ENCODE results near the gene CRCP. TPM values are rescaled to one million over a fixed set of nuclear protein-coding genes. Genes with fewer than 3 reads are reported as not detected.

CRCP gene
- polyA plus RNA-seq, 1 experiment = 24.7 TPM

DNA sequence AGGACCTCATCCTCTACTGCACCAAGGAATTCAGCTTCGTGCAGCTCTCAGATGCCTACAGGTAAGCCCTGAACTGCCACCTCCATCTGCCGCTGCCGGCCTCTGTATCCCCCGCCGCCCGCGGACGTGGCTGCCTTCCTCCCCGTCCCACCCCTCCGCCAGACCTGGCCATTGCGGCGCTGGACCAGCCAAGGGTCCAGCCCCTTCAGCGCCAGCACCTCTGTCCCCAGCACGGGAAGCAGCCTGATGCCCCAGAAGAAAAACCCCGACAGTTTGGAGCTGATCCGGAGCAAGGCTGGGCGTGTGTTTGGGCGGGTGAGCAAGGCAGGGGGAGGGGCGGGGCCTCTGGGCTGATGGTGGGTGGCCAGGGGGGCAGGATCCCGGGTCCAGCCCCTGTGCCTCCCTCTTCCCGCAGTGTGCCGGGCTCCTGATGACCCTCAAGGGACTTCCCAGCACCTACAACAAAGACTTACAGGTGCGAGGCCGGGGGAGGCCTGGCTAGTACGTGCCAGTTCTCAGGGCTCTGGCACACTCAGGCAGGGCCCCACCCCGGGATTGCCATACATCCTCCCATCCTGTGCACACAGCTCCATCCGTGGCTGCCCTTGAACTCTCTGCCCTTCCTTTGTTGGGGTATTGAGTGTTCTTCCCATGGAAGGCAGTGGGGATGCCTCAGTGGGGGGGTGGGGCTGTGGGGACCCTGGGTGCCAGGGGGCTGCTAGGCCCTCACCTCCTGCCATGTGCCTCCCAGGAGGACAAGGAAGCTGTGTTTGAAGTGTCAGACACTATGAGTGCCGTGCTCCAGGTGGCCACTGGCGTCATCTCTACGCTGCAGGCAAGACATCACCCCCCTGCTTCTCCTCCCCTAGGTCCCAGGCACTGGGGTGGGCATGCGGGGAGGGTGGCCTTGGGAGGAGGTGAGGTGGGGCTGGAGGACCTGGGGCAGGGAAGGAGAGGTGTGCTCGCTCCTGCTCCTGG is 25.5 kb upstream of the CRCP start:
- ChIA-PET POLR2A (no interaction called here), CTCF (interaction anchor here (0.8 kb wide), 1 partner anchor 13 kb away, joined by 3 read pairs; no protein-coding TSS in a partner anchor)
- no peak overlapping the region for H3K4me3 ChIP-seq (ENCODE audit: low read depth, low read length)
- H3K27me3 ChIP-seq (ENCODE audit: control insufficient read depth, insufficient read depth, low read length) = no peaks in the 10 kb centered on the region
- no peak for DNase-seq (ENCODE audit: low read depth)
- TF ChIP-seq, protein P1, sequence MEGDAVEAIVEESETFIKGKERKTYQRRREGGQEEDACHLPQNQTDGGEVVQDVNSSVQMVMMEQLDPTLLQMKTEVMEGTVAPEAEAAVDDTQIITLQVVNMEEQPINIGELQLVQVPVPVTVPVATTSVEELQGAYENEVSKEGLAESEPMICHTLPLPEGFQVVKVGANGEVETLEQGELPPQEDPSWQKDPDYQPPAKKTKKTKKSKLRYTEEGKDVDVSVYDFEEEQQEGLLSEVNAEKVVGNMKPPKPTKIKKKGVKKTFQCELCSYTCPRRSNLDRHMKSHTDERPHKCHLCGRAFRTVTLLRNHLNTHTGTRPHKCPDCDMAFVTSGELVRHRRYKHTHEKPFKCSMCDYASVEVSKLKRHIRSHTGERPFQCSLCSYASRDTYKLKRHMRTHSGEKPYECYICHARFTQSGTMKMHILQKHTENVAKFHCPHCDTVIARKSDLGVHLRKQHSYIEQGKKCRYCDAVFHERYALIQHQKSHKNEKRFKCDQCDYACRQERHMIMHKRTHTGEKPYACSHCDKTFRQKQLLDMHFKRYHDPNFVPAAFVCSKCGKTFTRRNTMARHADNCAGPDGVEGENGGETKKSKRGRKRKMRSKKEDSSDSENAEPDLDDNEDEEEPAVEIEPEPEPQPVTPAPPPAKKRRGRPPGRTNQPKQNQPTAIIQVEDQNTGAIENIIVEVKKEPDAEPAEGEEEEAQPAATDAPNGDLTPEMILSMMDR (IDR thresholded peaks at IDR 0.05; ENCODE audit: insufficient read depth, low read depth, low read length) = no peak
- peaks cover 8% of the 10 kb centered on the region for H3K36me3 ChIP-seq (ENCODE audit: control insufficient read depth, insufficient read depth, low read length)

DNA sequence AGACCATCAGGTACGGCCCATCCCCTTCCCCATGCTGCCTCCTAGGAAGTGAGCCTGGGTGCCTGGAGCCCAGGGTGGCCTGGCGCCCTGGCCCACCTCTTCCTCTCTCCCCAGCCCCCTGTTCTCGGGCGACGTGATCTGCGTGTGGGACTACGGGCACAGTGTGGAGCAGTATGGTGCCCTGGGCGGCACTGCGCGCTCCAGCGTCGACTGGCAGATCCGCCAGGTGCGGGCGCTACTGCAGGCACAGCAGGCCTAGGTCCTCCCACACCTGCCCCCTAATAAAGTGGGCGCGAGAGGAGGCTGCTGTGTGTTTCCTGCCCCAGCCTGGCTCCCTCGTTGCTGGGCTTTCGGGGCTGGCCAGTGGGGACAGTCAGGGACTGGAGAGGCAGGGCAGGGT is 22.0 kb upstream of the CRCP start:
- H3K36me3 ChIP-seq (ENCODE audit: control insufficient read depth, insufficient read depth, low read length) = 0 out of 2 replicates have a peak, but pooled peaks cover 3% of the 10 kb centered on the region
- ChIA-PET CTCF (interaction anchor here (0.5 kb wide), 1 partner anchor 28 kb away, joined by 4 read pairs; no protein-coding TSS in a partner anchor), POLR2A (no interaction called here)
- no peak overlapping the region for H3K4me3 ChIP-seq (ENCODE audit: low read depth, low read length)
- no peak for DNase-seq (ENCODE audit: low read depth)
- TF ChIP-seq, protein P1 (IDR thresholded peaks at IDR 0.05; ENCODE audit: insufficient read depth, low read depth, low read length) = no peak
- no peaks in the 10 kb centered on the region for H3K27me3 ChIP-seq (ENCODE audit: control insufficient read depth, insufficient read depth, low read length)

DNA sequence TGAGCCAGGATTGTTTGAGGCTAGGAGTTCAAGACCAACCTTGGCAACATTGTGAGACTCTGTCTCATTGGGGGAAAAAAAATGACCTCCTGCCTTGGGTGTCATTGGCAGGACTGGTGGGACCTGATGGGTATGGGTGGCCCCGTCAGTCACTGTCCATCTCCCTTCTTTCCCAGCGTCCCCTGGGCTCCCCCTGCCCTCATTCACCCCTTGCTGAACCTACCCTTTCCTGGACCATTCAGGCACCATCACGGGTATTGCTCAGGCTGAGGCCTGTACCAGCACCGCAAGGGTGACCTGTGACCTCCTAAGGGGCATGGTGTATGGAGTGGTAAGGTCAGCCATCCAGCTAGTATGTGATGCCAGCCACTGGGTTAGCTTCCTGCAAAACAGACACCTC is 19.6 kb upstream of the CRCP start:
- TF ChIP-seq, protein P1 (IDR thresholded peaks at IDR 0.05; ENCODE audit: insufficient read depth, low read depth, low read length) = no peak
- no peaks in the 10 kb centered on the region for H3K27me3 ChIP-seq (ENCODE audit: control insufficient read depth, insufficient read depth, low read length)
- ChIA-PET POLR2A (no interaction called here), CTCF (interaction anchor here (0.9 kb wide), 1 partner anchor 45 kb away, joined by 4 read pairs; no protein-coding TSS in a partner anchor)
- no peak overlapping the region for H3K4me3 ChIP-seq (ENCODE audit: low read depth, low read length)
- no peak for DNase-seq (ENCODE audit: low read depth)
- H3K36me3 ChIP-seq (ENCODE audit: control insufficient read depth, insufficient read depth, low read length) = 0 out of 2 replicates have a peak, but pooled peaks cover 3% of the 10 kb centered on the region

DNA sequence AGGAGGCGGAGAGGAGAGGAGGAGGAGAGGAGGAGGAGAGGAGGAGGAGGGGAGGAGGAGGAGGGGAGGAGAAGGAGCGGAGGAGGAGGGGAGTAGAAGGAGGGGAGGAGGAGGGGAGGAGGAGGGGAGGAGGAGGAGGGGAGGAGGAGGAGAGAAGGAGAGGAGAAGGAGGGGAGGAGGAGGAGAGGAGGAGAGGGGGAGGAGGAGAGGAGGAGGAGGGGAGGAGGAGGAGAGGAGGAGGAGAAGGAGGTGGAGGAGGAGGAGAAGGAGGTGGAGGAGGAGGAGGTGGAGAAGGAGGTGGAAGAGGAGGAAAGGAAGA is 15.5 kb upstream of the CRCP start:
- no peak for DNase-seq (ENCODE audit: low read depth)
- Histone ChIP-seq H3K4me3 (ENCODE audit: low read depth, low read length) (peak overlapping the region; percentile 32), H3K36me3 (ENCODE audit: control insufficient read depth, insufficient read depth, low read length) (no peaks in the 10 kb centered on the region), H3K27me3 (ENCODE audit: control insufficient read depth, insufficient read depth, low read length) (no peaks in the 10 kb centered on the region)
- POLR2A ChIA-PET = no interaction called here
- CTCF ChIA-PET = no interaction called here
- TF ChIP-seq, protein P1 (IDR thresholded peaks at IDR 0.05; ENCODE audit: insufficient read depth, low read depth, low read length) = no peak

DNA sequence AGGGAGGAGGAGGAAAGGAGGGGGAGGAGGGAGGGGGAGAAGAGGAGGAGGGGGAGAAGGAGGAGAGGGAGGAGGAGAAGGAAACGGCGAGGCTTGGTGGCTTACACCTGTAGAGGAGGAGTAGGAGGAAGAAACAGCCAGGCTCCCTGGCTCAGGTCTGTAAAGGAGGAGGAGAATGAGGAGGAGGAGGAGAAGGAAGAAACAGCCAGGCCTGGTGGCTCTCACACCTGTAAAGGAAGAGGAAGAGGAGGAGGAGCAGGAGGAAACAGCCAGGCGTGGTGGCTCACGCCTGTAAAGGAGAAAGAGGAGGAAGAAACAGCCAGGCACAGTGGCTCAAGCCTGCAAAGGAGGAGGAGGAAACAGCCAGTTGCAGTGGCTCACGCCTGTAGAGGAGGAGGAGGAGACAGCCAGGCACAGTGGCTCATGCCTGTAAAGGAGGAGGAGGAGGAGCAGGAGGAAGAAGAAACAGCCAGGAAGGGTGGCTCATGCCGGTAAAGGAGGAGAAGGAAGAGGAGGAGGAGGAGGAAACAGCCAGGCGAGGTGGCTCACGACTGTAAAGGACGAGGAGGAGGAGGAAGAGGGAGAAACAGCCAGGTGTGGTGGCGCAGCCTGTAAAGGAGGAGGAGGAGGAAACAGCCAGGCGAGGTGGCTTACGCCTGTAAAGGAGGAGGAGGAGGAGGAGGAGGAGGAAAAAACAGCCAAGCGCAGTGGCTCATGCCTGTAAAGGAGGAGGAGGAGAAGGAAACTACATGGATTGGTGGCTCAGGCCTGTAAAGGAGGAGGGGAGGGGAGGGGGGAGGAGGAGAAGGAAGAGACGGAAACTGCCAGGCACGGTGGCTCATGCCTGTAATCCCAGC is 14.9 kb upstream of the CRCP start:
- ChIA-PET CTCF (no interaction called here), POLR2A (interaction anchor here (0.6 kb wide), 1 partner anchor 249 kb away, joined by 6 read pairs; no protein-coding TSS in a partner anchor)
- Histone ChIP-seq H3K4me3 (ENCODE audit: low read depth, low read length) (peak overlapping the region; percentile 32), H3K27me3 (ENCODE audit: control insufficient read depth, insufficient read depth, low read length) (no peaks in the 10 kb centered on the region), H3K36me3 (ENCODE audit: control insufficient read depth, insufficient read depth, low read length) (no peaks in the 10 kb centered on the region)
- DNase-seq (ENCODE audit: low read depth) = peak; percentile 61
- TF ChIP-seq, protein P1 (IDR thresholded peaks at IDR 0.05; ENCODE audit: insufficient read depth, low read depth, low read length) = no peak
